Parathyroid adenoma (tissue), 2 donors: Measurements from ENCODE around the gene OR4Q2.
"Not testable (repeated sequence)": the region's sequence is repeated elsewhere in the genome, so short reads cannot be mapped to it uniquely, and the experiment has no call there.

Source experiments
- H2AFZ ChIP-seq: fragments of 300-600 bp; sonication (generic); one replicate; pipeline ENCODE4 v1.7.0; 2017; ENCODE audit warnings: antibody characterized with exemption, mild to moderate bottlenecking
- H3K27ac ChIP-seq: fragments of 300-600 bp; sonication (generic); one replicate; pipeline ENCODE4 v1.7.0; 2017
- H3K27me3 ChIP-seq: fragments of 300-600 bp; sonication (generic); one replicate; pipeline ENCODE4 v1.7.0; 2017; ENCODE audit warnings: low read length; ENCODE audit not compliant: control insufficient read depth, insufficient read depth
- H3K36me3 ChIP-seq: fragments of 300-600 bp; sonication (generic); one replicate; pipeline ENCODE4 v1.7.0; 2017; ENCODE audit warnings: low read length; ENCODE audit not compliant: control insufficient read depth, insufficient read depth
- H3K4me1 ChIP-seq: fragments of 300-600 bp; sonication (generic); one replicate; pipeline ENCODE4 v1.7.0; 2017; ENCODE audit warnings: control low read depth
- H3K4me2 ChIP-seq: fragments of 300-600 bp; sonication (generic); one replicate; pipeline ENCODE4 v1.7.0; 2017; ENCODE audit warnings: low read length
- H3K4me3 ChIP-seq: fragments of 300-600 bp; sonication (generic); one replicate; pipeline ENCODE4 v1.7.0; 2017; ENCODE audit warnings: low read depth, low read length
- H3K79me2 ChIP-seq: fragments of 300-600 bp; sonication (generic); one replicate; pipeline ENCODE4 v1.7.0; 2017; ENCODE audit warnings: control low read depth
- H3K9ac ChIP-seq: fragments of 300-600 bp; sonication (generic); one replicate; pipeline ENCODE4 v1.7.0; 2017; ENCODE audit warnings: mild to moderate bottlenecking
- H3K9me3 ChIP-seq: fragments of 300-600 bp; sonication (generic); one replicate; pipeline ENCODE4 v1.7.0; 2017; ENCODE audit warnings: low read length; ENCODE audit not compliant: control insufficient read depth
- CTCF ChIP-seq: fragments of 300-600 bp; sonication (generic); IDR thresholded peaks from one replicate; pipeline ENCODE4 v1.7.0; 2017; ENCODE audit warnings: antibody characterized with exemption, mild to moderate bottlenecking
- donor health status: primary hyperparathyroidism.

The OR4Q2 gene

DNA sequence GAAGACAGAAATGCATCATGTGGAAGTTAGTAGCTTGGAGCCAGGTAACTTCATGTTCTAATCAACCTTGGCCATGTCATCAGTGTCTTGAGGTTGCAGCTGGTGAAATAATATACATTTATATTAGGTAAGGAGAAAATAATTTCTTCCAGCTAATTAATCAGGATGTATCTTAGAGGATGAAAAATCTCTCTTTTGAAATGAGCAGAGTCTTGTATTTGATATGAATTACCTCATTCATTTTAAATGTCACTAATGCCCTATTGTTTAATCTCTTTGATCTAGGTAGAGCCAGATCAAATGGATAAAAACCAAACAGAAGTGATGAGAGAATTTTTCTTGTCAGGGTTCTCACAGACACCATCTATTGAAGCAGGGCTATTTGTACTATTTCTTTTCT, at the start of gene OR4Q2:
OR4Q2 (plus strand) TSS at position 301 of the 400 bp plus-strand sequence.
- H3K9me3 ChIP-seq: no peaks in the 10 kb centered on the region
- TF ChIP-seq CTCF: no peak
- H3K36me3 ChIP-seq: no peaks in the 10 kb centered on the region
- no peak within 1 kb of the TSS for H3K9ac ChIP-seq
- no peak within 1 kb of the TSS for H3K4me3 ChIP-seq
- no peak within 1 kb of the TSS for H3K27ac ChIP-seq
- H3K79me2 ChIP-seq: no peaks in the 10 kb centered on the region
- H3K4me2 ChIP-seq: no peak within 1 kb of the TSS
- H2AFZ ChIP-seq: no peak within 1 kb of the TSS
- no peaks in the 10 kb centered on the region for H3K4me1 ChIP-seq
- H3K27me3 ChIP-seq: no peaks in the 10 kb centered on the region

DNA sequence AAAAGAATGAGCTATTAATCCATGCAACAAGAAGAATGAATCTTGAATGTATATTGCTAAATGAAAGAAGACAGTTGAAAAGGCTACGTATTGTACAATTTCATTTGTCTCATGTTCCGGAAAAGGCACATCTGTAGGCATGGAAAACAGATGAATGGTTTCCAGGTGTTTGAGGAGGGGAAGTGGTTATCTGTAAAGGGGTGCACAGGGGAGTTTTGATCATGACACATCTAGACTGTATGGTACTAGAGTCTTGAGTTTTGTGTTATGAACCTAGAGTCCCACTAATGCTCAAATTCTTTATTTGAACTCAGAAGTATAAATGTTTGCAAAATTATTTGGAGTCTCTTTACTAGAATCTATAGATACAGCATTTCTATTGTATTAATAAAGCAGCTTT, 32.2 kb upstream of the OR4Q2 start:
- not testable (repeated sequence) for H3K27me3 ChIP-seq, H3K79me2 ChIP-seq, H3K9ac ChIP-seq, H3K9me3 ChIP-seq, H3K27ac ChIP-seq, H3K4me3 ChIP-seq, H3K4me1 ChIP-seq, H3K36me3 ChIP-seq, H3K4me2 ChIP-seq, H2AFZ ChIP-seq

GRCh38 chr14:19974844-19975243, 27.1 kb upstream of the OR4Q2 start:
- H3K4me3 ChIP-seq: no peak overlapping the region
- H3K79me2 ChIP-seq: no peaks in the 10 kb centered on the region
- H2AFZ ChIP-seq: no peak overlapping the region
- TF ChIP-seq CTCF: no peak
- no peak overlapping the region for H3K4me2 ChIP-seq
- no peak overlapping the region for H3K27ac ChIP-seq
- no peaks in the 10 kb centered on the region for H3K9me3 ChIP-seq
- no peak overlapping the region for H3K9ac ChIP-seq
- no peaks in the 10 kb centered on the region for H3K27me3 ChIP-seq
- no peaks in the 10 kb centered on the region for H3K36me3 ChIP-seq
- no peaks in the 10 kb centered on the region for H3K4me1 ChIP-seq

- no peak within 1 kb of the TSS for H2AFZ ChIP-seq
- no peaks in the 10 kb centered on the region for H3K4me1 ChIP-seq
- H3K27ac ChIP-seq: no peak within 1 kb of the TSS
- no peak within 1 kb of the TSS for H3K4me2 ChIP-seq
- H3K9me3 ChIP-seq: no peaks in the 10 kb centered on the region
- H3K4me3 ChIP-seq: no peak within 1 kb of the TSS
- no peaks in the 10 kb centered on the region for H3K27me3 ChIP-seq
- no peak within 1 kb of the TSS for H3K9ac ChIP-seq
- no peaks in the 10 kb centered on the region for H3K36me3 ChIP-seq
- H3K79me2 ChIP-seq: no peaks in the 10 kb centered on the region
- TF ChIP-seq CTCF: no peak
These were observed 26.7 kb upstream of the OR4Q2 start, which contains the start of gene OR4K15 for GRCh38 chr14:19975291-19975690. Gene OR4K15, plus strand, starts transcription at chr14:19975591. Its CDS starts 0 bp downstream, at chr14:19975591.

GRCh38 chr14:19993438-19993837, 8.5 kb upstream of the OR4Q2 start:
- no peaks in the 10 kb centered on the region for H3K9me3 ChIP-seq
- H3K9ac ChIP-seq: no peak overlapping the region
- H3K27ac ChIP-seq: no peak overlapping the region
- H3K79me2 ChIP-seq: no peaks in the 10 kb centered on the region
- no peak for TF ChIP-seq CTCF
- no peaks in the 10 kb centered on the region for H3K36me3 ChIP-seq
- H3K4me2 ChIP-seq: no peak overlapping the region
- no peaks in the 10 kb centered on the region for H3K27me3 ChIP-seq
- H2AFZ ChIP-seq: no peak overlapping the region
- no peaks in the 10 kb centered on the region for H3K4me1 ChIP-seq
- no peak overlapping the region for H3K4me3 ChIP-seq
